Right lobe of liver (tissue), 4 donors: Measurements from ENCODE around the gene ROR2.

Experiments used
- POLR2A ChIP-seq: fragments of 450-650 bp; IDR thresholded peaks from one replicate; pipeline ENCODE4 v1.6.1; 2017; ENCODE audit warnings: antibody characterized with exemption, mild to moderate bottlenecking
- TF ChIP-seq, protein P1 (sequence below), 4 donors: fragments of 200-600 bp in 3 of 4; fragments of 450-650 bp in 1 of 4; IDR thresholded peaks; one replicate each; pipeline versions ENCODE4 v1.5.1 to v1.8.0; 2016 to 2022; ENCODE audit warnings: antibody characterized with exemption in 4 of 4, mild to moderate bottlenecking in 2 of 4
- donor health status: DM: no; HTN: no; CAD: no.
- donor health status: DM: no; HTN: no; CAD: no.
- donor health status: DM: no; HTN: yes; CAD: no.

DNA sequence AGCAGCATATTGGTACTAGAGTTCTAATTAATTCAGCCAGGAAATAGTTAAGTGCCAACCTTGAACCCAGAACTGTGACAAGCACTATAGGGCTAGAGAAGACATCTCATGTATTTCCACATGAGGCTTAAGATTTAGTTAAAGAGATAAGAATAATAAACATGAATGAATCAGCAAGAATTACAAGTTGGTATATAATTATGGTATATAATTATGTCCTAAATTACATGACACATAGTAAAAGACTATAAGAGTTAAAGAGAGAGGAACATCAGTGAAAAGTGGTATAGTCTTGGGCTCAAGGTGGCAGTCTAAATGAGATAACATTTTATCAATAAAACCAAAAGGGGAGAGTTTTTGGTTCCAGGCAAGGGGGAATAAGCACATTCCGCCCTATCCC is 303.3 kb downstream of the ROR2 start:
- TF ChIP-seq, protein P1, sequence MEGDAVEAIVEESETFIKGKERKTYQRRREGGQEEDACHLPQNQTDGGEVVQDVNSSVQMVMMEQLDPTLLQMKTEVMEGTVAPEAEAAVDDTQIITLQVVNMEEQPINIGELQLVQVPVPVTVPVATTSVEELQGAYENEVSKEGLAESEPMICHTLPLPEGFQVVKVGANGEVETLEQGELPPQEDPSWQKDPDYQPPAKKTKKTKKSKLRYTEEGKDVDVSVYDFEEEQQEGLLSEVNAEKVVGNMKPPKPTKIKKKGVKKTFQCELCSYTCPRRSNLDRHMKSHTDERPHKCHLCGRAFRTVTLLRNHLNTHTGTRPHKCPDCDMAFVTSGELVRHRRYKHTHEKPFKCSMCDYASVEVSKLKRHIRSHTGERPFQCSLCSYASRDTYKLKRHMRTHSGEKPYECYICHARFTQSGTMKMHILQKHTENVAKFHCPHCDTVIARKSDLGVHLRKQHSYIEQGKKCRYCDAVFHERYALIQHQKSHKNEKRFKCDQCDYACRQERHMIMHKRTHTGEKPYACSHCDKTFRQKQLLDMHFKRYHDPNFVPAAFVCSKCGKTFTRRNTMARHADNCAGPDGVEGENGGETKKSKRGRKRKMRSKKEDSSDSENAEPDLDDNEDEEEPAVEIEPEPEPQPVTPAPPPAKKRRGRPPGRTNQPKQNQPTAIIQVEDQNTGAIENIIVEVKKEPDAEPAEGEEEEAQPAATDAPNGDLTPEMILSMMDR (IDR thresholded peaks at IDR 0.05), result no peak
- no peak for TF ChIP-seq POLR2A
